Measurements from ENCODE around the gene INO80E. TPM values are rescaled to one million over a fixed set of nuclear protein-coding genes. Genes with fewer than 3 reads are reported as not detected.

The INO80E gene
- polyA plus RNA-seq, 2 of the 4 experiments (the other 2 are of a cell fraction) = 41.3 to 89.0 TPM

DNA sequence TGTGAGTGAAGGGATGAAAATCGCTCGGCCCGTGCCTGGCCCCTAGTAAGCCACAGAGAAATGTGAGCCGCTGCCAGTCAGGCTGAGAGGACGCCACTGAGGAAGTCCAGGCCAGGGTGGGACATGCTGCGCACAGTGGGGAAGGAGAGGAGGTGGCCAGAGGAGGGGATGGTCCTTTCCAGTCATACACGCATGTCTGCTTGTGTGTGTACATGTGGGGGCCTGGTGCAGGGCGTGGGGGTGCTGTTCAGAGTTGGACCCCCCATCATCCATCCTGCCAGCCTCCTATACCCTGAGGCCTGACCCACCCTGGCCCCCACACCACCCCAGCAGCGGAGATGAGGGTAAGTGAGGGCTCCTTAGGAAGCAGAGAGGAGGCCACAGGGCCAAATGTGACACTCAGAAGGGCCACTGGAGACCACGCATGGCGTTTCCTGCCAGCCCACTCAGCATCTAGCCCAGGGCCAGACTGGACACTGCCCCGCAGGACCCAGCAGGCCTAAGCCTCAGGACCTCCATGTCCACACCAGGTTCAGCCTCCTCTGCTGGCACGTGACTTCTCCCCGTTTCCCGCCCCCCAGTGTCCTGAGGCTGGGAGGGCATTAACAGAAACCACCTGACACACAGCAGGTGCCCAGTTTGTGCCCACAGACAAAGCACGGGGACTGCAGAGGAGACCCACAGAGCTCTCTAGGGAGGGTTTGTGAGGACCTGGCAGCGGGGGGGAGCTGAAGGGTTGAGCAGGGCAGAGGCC lies 7.8 kb downstream of the INO80E start:
- H3K9me3 ChIP-seq = no peaks in the 10 kb centered on the region
- H3K4me3 ChIP-seq = no peak overlapping the region
- H3K4me1 ChIP-seq = peaks cover 9% of the 10 kb centered on the region; the same call in 2 of the 3 replicates
- DNase-seq (ENCODE audit: low read depth in 1 of 2, low spot score in 1 of 2) = no peak
- no peak overlapping the region for H3K27ac ChIP-seq
- no peak for FAIRE-seq
- CTCF ChIA-PET = interaction anchor here (0.6 to 3.8 kb wide), 22 partner anchors 9 to 313 kb away, joined by 3 to 41 read pairs (median 6); partner anchors contain the start of genes ASPHD1, C16orf92, CDIPT and HIRIP3
- no peak for ATAC-seq
- TF ChIP-seq, protein P1, sequence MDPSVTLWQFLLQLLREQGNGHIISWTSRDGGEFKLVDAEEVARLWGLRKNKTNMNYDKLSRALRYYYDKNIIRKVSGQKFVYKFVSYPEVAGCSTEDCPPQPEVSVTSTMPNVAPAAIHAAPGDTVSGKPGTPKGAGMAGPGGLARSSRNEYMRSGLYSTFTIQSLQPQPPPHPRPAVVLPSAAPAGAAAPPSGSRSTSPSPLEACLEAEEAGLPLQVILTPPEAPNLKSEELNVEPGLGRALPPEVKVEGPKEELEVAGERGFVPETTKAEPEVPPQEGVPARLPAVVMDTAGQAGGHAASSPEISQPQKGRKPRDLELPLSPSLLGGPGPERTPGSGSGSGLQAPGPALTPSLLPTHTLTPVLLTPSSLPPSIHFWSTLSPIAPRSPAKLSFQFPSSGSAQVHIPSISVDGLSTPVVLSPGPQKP (IDR thresholded peaks at IDR 0.05; ENCODE audit: low read depth, low read length) = no peak
- TF ChIP-seq TP53 (CRISPR knock-in tag; IDR thresholded peaks at IDR 0.05) = no peak
- TF ChIP-seq, protein P2, sequence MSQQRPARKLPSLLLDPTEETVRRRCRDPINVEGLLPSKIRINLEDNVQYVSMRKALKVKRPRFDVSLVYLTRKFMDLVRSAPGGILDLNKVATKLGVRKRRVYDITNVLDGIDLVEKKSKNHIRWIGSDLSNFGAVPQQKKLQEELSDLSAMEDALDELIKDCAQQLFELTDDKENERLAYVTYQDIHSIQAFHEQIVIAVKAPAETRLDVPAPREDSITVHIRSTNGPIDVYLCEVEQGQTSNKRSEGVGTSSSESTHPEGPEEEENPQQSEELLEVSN (IDR thresholded peaks at IDR 0.05; ENCODE audit: borderline replicate concordance, low read depth) = no peak
- TF ChIP-seq PHF8 (IDR thresholded peaks at IDR 0.05; ENCODE audit: borderline replicate concordance, low read depth) = no peak
- no peak for TF ChIP-seq JUNB (IDR thresholded peaks at IDR 0.05)
- no peak for TF ChIP-seq NFE2L2 (conservative IDR thresholded peaks at IDR 0.05; ENCODE audit: low read length)
- TF ChIP-seq, protein P3, sequence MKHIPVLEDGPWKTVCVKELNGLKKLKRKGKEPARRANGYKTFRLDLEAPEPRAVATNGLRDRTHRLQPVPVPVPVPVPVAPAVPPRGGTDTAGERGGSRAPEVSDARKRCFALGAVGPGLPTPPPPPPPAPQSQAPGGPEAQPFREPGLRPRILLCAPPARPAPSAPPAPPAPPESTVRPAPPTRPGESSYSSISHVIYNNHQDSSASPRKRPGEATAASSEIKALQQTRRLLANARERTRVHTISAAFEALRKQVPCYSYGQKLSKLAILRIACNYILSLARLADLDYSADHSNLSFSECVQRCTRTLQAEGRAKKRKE (CRISPR knock-in tag; IDR thresholded peaks at IDR 0.05; ENCODE audit: low read depth) = no peak
- no peak for TF ChIP-seq RNF2 (IDR thresholded peaks at IDR 0.05; ENCODE audit: borderline replicate concordance, low read depth)
- TF ChIP-seq, protein P4, sequence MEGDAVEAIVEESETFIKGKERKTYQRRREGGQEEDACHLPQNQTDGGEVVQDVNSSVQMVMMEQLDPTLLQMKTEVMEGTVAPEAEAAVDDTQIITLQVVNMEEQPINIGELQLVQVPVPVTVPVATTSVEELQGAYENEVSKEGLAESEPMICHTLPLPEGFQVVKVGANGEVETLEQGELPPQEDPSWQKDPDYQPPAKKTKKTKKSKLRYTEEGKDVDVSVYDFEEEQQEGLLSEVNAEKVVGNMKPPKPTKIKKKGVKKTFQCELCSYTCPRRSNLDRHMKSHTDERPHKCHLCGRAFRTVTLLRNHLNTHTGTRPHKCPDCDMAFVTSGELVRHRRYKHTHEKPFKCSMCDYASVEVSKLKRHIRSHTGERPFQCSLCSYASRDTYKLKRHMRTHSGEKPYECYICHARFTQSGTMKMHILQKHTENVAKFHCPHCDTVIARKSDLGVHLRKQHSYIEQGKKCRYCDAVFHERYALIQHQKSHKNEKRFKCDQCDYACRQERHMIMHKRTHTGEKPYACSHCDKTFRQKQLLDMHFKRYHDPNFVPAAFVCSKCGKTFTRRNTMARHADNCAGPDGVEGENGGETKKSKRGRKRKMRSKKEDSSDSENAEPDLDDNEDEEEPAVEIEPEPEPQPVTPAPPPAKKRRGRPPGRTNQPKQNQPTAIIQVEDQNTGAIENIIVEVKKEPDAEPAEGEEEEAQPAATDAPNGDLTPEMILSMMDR (IDR thresholded peaks at IDR 0.05) = no peak
- TF ChIP-seq TFCP2L1 (CRISPR knock-in tag; IDR thresholded peaks at IDR 0.05) = no peak
- no peak for TF ChIP-seq ZC3H11A (IDR thresholded peaks at IDR 0.05)
- no peak for TF ChIP-seq GATA3 (IDR thresholded peaks at IDR 0.05; ENCODE audit: borderline replicate concordance)
- POLR2A ChIA-PET = no interaction called here
- H3K4me2 ChIP-seq = no peak overlapping the region
- WGBS (ENCODE audit: missing lambda C conversion rate) = 92% methylated on average over 14 of the region's 17 CpGs

DNA sequence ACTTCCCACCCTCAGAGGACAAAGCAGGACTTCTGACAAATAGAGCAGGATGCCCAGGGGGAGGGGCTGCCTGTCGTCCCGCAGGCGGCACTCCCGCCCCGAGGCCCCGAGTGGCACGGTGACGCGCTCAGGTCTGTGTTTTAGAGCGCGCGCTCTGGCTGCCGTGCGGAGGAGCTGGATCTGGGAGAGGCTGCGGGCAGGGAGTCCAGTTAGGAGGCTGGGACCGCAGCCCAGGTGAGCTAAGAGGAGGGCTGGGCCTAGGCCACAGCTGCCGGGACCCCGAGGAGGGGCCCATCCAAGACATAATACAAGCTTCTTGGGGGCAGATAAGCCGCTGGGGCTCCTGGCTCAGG lies 8.4 kb downstream of the INO80E start:
- FAIRE-seq = no peak
- peak; percentile 1 to 5; a peak in 1 of 6 replicates for ATAC-seq
- 86% methylated on average over 13 of the region's 19 CpGs for WGBS (ENCODE audit: missing lambda C conversion rate)
- no peak for DNase-seq (ENCODE audit: low read depth in 1 of 2, low spot score in 1 of 2)
- Histone ChIP-seq H3K4me2 (no peak overlapping the region), H3K4me3 (no peak overlapping the region), H3K27ac (peak overlapping the region in 1 of 2 experiments; percentile 38; a peak in 1 of 6 replicates), H3K4me1 (peaks cover 9% of the 10 kb centered on the region; the same call in 2 of the 3 replicates), H3K9me3 (no peaks in the 10 kb centered on the region)
- TF ChIP-seq, protein P5, sequence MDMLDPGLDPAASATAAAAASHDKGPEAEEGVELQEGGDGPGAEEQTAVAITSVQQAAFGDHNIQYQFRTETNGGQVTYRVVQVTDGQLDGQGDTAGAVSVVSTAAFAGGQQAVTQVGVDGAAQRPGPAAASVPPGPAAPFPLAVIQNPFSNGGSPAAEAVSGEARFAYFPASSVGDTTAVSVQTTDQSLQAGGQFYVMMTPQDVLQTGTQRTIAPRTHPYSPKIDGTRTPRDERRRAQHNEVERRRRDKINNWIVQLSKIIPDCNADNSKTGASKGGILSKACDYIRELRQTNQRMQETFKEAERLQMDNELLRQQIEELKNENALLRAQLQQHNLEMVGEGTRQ (IDR thresholded peaks at IDR 0.05) = no peak
- no peak for TF ChIP-seq EP300 (IDR thresholded peaks at IDR 0.05)
- no peak for TF ChIP-seq GATA3 (IDR thresholded peaks at IDR 0.05; ENCODE audit: borderline replicate concordance)
- TF ChIP-seq NPAS2 (CRISPR knock-in tag; IDR thresholded peaks at IDR 0.05; ENCODE audit: borderline replicate concordance) = no peak
- TF ChIP-seq MAFK (IDR thresholded peaks at IDR 0.05; ENCODE audit: partially characterized antibody) = no peak
- no peak for TF ChIP-seq HOXB13 (CRISPR knock-in tag; IDR thresholded peaks at IDR 0.05; ENCODE audit: low read depth)
- TF ChIP-seq, protein P3 (CRISPR knock-in tag; IDR thresholded peaks at IDR 0.05; ENCODE audit: low read depth) = no peak
- TF ChIP-seq FOSB (CRISPR knock-in tag; IDR thresholded peaks at IDR 0.05) = no peak
- no peak for TF ChIP-seq SREBF2 (IDR thresholded peaks at IDR 0.05)
- no peak for TF ChIP-seq HEYL (CRISPR knock-in tag; IDR thresholded peaks at IDR 0.05)
- no peak for TF ChIP-seq CBX2 (IDR thresholded peaks at IDR 0.05; ENCODE audit: borderline replicate concordance, low read depth)
- TF ChIP-seq TP53 (CRISPR knock-in tag; IDR thresholded peaks at IDR 0.05) = no peak
- TF ChIP-seq RAD21 (conservative IDR thresholded peaks at IDR 0.05 in 1 of 2, IDR thresholded peaks at IDR 0.05 in 1 of 2) = no peak
- TF ChIP-seq CHD2 (IDR thresholded peaks at IDR 0.05; ENCODE audit: low read length, partially characterized antibody) = no peak
- TF ChIP-seq TFCP2L1 (CRISPR knock-in tag; IDR thresholded peaks at IDR 0.05) = no peak
- TF ChIP-seq, protein P2 (IDR thresholded peaks at IDR 0.05; ENCODE audit: borderline replicate concordance, low read depth) = no peak
- no peak for TF ChIP-seq JUNB (IDR thresholded peaks at IDR 0.05)
- no peak for TF ChIP-seq RCOR1 (IDR thresholded peaks at IDR 0.05; ENCODE audit: low read depth, low read length)
- TF ChIP-seq ESRRA (IDR thresholded peaks at IDR 0.05; ENCODE audit: borderline replicate concordance, low read length) = no peak
- no peak for TF ChIP-seq FOXS1 (CRISPR knock-in tag; IDR thresholded peaks at IDR 0.05)
- CTCF ChIA-PET = interaction anchor here (0.6 to 3.8 kb wide), 26 partner anchors 9 to 313 kb away, joined by 3 to 41 read pairs (median 6); partner anchors contain the start of genes ASPHD1, C16orf92, CDIPT and HIRIP3
- POLR2A ChIA-PET = interaction anchor here (2.0 kb wide), 1 partner anchor 60 kb away, joined by 7 read pairs; no protein-coding TSS in a partner anchor

Measured in A549 (cell line).